Spleen (tissue), 7 donors: Measurements from ENCODE around the gene SRD5A1.

Experiments
- CTCF ChIP-seq, 11 experiments: fragments of 200-600 bp in 7 of 11; fragments of 450-650 bp in 4 of 11; sonication (generic) in 4 of 11; IDR thresholded peaks in 8 of 11; conservative IDR thresholded peaks in 3 of 11; 1 replicate in 7 of 11; 2 replicates in 4 of 11; pipeline versions ENCODE4 v1.4.0 to v1.8.0; 2016 to 2021; ENCODE audit warnings: antibody characterized with exemption in 11 of 11, inconsistent platforms in 4 of 11, mild to moderate bottlenecking in 1 of 11
- POLR2A ChIP-seq, 3 donors: fragments of 450-650 bp; IDR thresholded peaks; one replicate each; pipeline ENCODE4 v1.5.1; 2017; ENCODE audit warnings: antibody characterized with exemption in 3 of 3, mild to moderate bottlenecking in 1 of 3
- POLR2AphosphoS5 ChIP-seq, 3 donors: sonication (generic); formaldehyde crosslinking; IDR thresholded peaks; one replicate each; pipeline ENCODE4 v1.5.1; 2017; ENCODE audit warnings: antibody characterized with exemption in 3 of 3
- donor health status: DM: no; HTN: no; CAD: no; lungs with moderate emphysema.
- donor health status: DM: no; HTN: no; CAD: no.
- donor health status: DM: no; HTN: no; CAD: no.

GRCh38 chr5:6615034-6615815 lies 18.0 kb upstream of the SRD5A1 start:
- TF ChIP-seq CTCF (IDR thresholded peaks at IDR 0.05 in 8 of 11, conservative IDR thresholded peaks at IDR 0.05 in 3 of 11) (no peak), POLR2AphosphoS5 (IDR thresholded peaks at IDR 0.05) (no peak), POLR2A (IDR thresholded peaks at IDR 0.05) (no peak)
